SK-N-SH (cell line): ENCODE data around the gene OXCT1. TPM values are rescaled to one million over a fixed set of nuclear protein-coding genes. Genes with fewer than 3 reads are reported as not detected.
A peak's percentile ranks its signal among the peaks of the same experiment; 100 is the strongest.

Source experiments
- CTCF ChIA-PET: fragments of 300-600, 350-600 bp; formaldehyde crosslinking; extraction: SDS; loops from one replicate; lab custom pipeline; 2021; lab: Yijun Ruan, JAX
- POLR2A ChIA-PET: fragments of 350-600 bp; sonication (Branson Sonifier 250); formaldehyde crosslinking; extraction: SDS; loops from one replicate; lab custom pipeline; 2020; ENCODE audit warnings: antibody characterized with exemption, inconsistent platforms; lab: Yijun Ruan, JAX
- DNase-seq: peaks from one replicate; pipeline ENCODE4 v3.0.0; 2012
- H2AFZ ChIP-seq: fragments of 200-600 bp; sonication (generic); 2 replicates; pipeline ENCODE4 v1.8.1; 2016; ENCODE audit warnings: antibody characterized with exemption, mild to moderate bottlenecking, low read depth
- H3F3A ChIP-seq: fragments of 200-600 bp; sonication (generic); replicated peaks from 2 replicates; pipeline ENCODE3; 2016; ENCODE audit warnings: antibody characterized with exemption, mild to moderate bottlenecking; ENCODE audit not compliant: insufficient read depth
- H3K27ac ChIP-seq, 2 experiments: fragments of 200-500 bp in 1 of 2; fragments of 200-600 bp in 1 of 2; sonication (Bioruptor generic) in 1 of 2; sonication (generic), shearing (Covaris generic) in 1 of 2; 2 replicates each; pipeline versions ENCODE4 v1.5.1 to v1.6.1; 2014 to 2016; ENCODE audit warnings: low read depth in 2 of 2, inconsistent platforms in 1 of 2, low read length in 1 of 2, mild to moderate bottlenecking in 1 of 2, mixed read lengths in 1 of 2
- H3K27me3 ChIP-seq: fragments of 200-600 bp; sonication (generic), shearing (Covaris generic); 2 replicates; pipeline ENCODE4 v1.6.1; 2016; ENCODE audit warnings: mixed run types; ENCODE audit not compliant: insufficient read depth
- H3K36me3 ChIP-seq, 2 experiments: fragments of 200-500 bp in 1 of 2; fragments of 200-600 bp in 1 of 2; sonication (Bioruptor generic) in 1 of 2; sonication (generic) in 1 of 2; replicated peaks in 1 of 2; 2 replicates each; pipeline versions ENCODE3 to v1.5.1; 2014 to 2016; ENCODE audit warnings: low read length in 1 of 2, mild to moderate bottlenecking in 1 of 2; ENCODE audit not compliant: insufficient read depth in 2 of 2, control insufficient read depth in 1 of 2
- H3K4me1 ChIP-seq, 2 experiments: fragments of 200-500 bp in 1 of 2; fragments of 200-600 bp in 1 of 2; sonication (Bioruptor generic) in 1 of 2; sonication (generic), shearing (Covaris generic) in 1 of 2; 2 replicates each; pipeline versions ENCODE4 v1.5.1 to v1.6.1; 2014 to 2016; ENCODE audit warnings: low read depth in 1 of 2, low read length in 1 of 2, mixed run types in 1 of 2; ENCODE audit not compliant: insufficient read depth in 2 of 2, control insufficient read depth in 1 of 2
- H3K4me2 ChIP-seq: fragments of 200-600 bp; sonication (generic), shearing (Covaris generic); 2 replicates; pipeline ENCODE4 v1.6.1; 2017; ENCODE audit warnings: mixed run types
- H3K4me3 ChIP-seq, 2 experiments: fragments of 200-500 bp in 1 of 2; fragments of 200-600 bp in 1 of 2; sonication (Bioruptor generic) in 1 of 2; sonication (generic), shearing (Covaris generic) in 1 of 2; 2 replicates each; pipeline versions ENCODE4 v1.5.1 to v1.8.1; 2014 to 2016; ENCODE audit warnings: low read depth in 2 of 2, inconsistent platforms in 1 of 2, low read length in 1 of 2, mild to moderate bottlenecking in 1 of 2, mixed read lengths in 1 of 2, moderate library complexity in 1 of 2
- H3K79me2 ChIP-seq: fragments of 200-600 bp; sonication (generic); 2 replicates; pipeline ENCODE4 v1.8.1; 2017; ENCODE audit warnings: mild to moderate bottlenecking; ENCODE audit not compliant: insufficient read depth
- H3K9ac ChIP-seq: fragments of 200-600 bp; sonication (generic); 2 replicates; pipeline ENCODE4 v1.6.1; 2017; ENCODE audit warnings: mixed run types
- H3K9me2 ChIP-seq: fragments of 200-600 bp; sonication (generic); 2 replicates; pipeline ENCODE4 v1.6.1; 2017; ENCODE audit warnings: mixed run types
- H3K9me3 ChIP-seq: fragments of 200-600 bp; sonication (generic); 2 replicates; pipeline ENCODE4 v1.6.1; 2017; ENCODE audit warnings: mixed run types, mild to moderate bottlenecking, moderate library complexity
- H4K20me1 ChIP-seq: fragments of 200-600 bp; sonication (generic); 2 replicates; pipeline ENCODE4 v1.6.1; 2017; ENCODE audit warnings: mild to moderate bottlenecking, mixed run types; ENCODE audit not compliant: insufficient read depth
- CHD2 ChIP-seq: fragments of 150-350 bp; IDR thresholded peaks from 2 replicates; pipeline ENCODE4 v1.6.1; 2018; ENCODE audit warnings: low read length; ENCODE audit not compliant: partially characterized antibody
- CTCF ChIP-seq: fragments of 200-600 bp; sonication (generic); IDR thresholded peaks from 2 replicates; pipeline ENCODE4 v1.6.1; 2017; ENCODE audit warnings: antibody characterized with exemption, mild to moderate bottlenecking, moderate library complexity
- ELF1 ChIP-seq: IDR thresholded peaks from 2 replicates; pipeline ENCODE4 v1.4.0; 2012
- EP300 ChIP-seq, 2 experiments: IDR thresholded peaks; 2 replicates each; pipeline versions ENCODE4 v1.4.0 to v1.6.1; 2012; ENCODE audit warnings: borderline replicate concordance in 1 of 2, low read depth in 1 of 2, low read length in 1 of 2
- FOSL2 ChIP-seq: IDR thresholded peaks from 2 replicates; pipeline ENCODE4 v1.4.0; 2012; ENCODE audit warnings: low read depth, mild to moderate bottlenecking, moderate library complexity, borderline replicate concordance
- GABPA ChIP-seq: IDR thresholded peaks from 2 replicates; pipeline ENCODE4 v1.4.0; 2012; ENCODE audit warnings: low read depth, mild to moderate bottlenecking
- GATA2 ChIP-seq: sonication (generic); formaldehyde crosslinking; IDR thresholded peaks from 2 replicates; pipeline ENCODE4 v1.5.0; 2020; ENCODE audit warnings: mild to moderate bottlenecking, missing genetic modification reagents
- JUND ChIP-seq: IDR thresholded peaks from 2 replicates; pipeline ENCODE4 v1.4.0; 2012
- MAX ChIP-seq: IDR thresholded peaks from 2 replicates; pipeline ENCODE4 v1.4.0; 2012; ENCODE audit warnings: low read depth
- PBX3 ChIP-seq: IDR thresholded peaks from 2 replicates; pipeline ENCODE4; 2012
- POLR2AphosphoS5 ChIP-seq: IDR thresholded peaks from 2 replicates; pipeline ENCODE4 v1.6.1; 2012; ENCODE audit warnings: low read depth, low read length
- RCOR1 ChIP-seq: fragments of 150-350 bp; IDR thresholded peaks from 2 replicates; pipeline ENCODE4 v1.6.1; 2017; ENCODE audit warnings: antibody characterized with exemption, low read length
- REST ChIP-seq: IDR thresholded peaks from 2 replicates; pipeline ENCODE4 v1.6.1; 2012; ENCODE audit warnings: mild to moderate bottlenecking, low read depth, low read length, moderate library complexity
- RFX5 ChIP-seq: IDR thresholded peaks from 2 replicates; pipeline ENCODE4 v1.6.1; 2012; ENCODE audit warnings: mild to moderate bottlenecking, improper control_type of control experiment, low read length
- RXRA ChIP-seq: IDR thresholded peaks from 2 replicates; pipeline ENCODE4 v1.4.0; 2012; ENCODE audit warnings: low read depth, mild to moderate bottlenecking, borderline replicate concordance
- TCF12 ChIP-seq: IDR thresholded peaks from 2 replicates; pipeline ENCODE4 v1.4.0; 2012
- TEAD4 ChIP-seq: IDR thresholded peaks from 2 replicates; pipeline ENCODE4 v1.4.0; 2012; ENCODE audit warnings: mild to moderate bottlenecking, borderline replicate concordance; ENCODE audit not compliant: insufficient read depth
- YY1 ChIP-seq: IDR thresholded peaks from 2 replicates; pipeline ENCODE4 v1.4.0; 2012; ENCODE audit warnings: low read depth, mild to moderate bottlenecking
- WGBS: methylation state at CpG from one replicate; pipeline ENCODE4 v1.1.6; 2017; ENCODE audit warnings: low lambda C conversion rate; 5-methylcytosine and 5-hydroxymethylcytosine counted together
- polyA plus RNA-seq, 3 experiments: library from polyadenylated mRNA; depleted of rRNA; stranded (reverse); fragments of >200 nt; gene quantifications; 2 replicates each; pipeline ENCODE4 v1.2.3, GENCODE V29; 2012

Gene OXCT1
- polyA plus RNA-seq, 1 of the 3 experiments (the other 2 are of a cell fraction), result 11.7 TPM

- Histone ChIP-seq H3K4me2 (peak overlapping the region; percentile 68), H3K4me1 (peaks cover 33 to 49% of the 10 kb centered on the region in 2 experiments), H3F3A (peaks cover 23% of the 10 kb centered on the region), H4K20me1 (no peaks in the 10 kb centered on the region), H3K36me3 (peaks cover 3 to 10% of the 10 kb centered on the region in 2 experiments), H3K9me2 (no peaks in the 10 kb centered on the region), H3K4me3 (no peak overlapping the region), H3K9ac (peak overlapping the region; percentile 62; the same call in 1 of the 2 replicates), H3K27me3 (no peaks in the 10 kb centered on the region), H3K27ac (peak overlapping the region; percentile 92 to 93), H3K79me2 (no peaks in the 10 kb centered on the region), H3K9me3 (no peaks in the 10 kb centered on the region), H2AFZ (peak overlapping the region; percentile 81; the same call in 1 of the 2 replicates)
- 81% methylated on average over 6 of the region's 6 CpGs for WGBS
- TF ChIP-seq YY1 (no peak), GATA2 (CRISPR knock-in tag) (no peak), REST (no peak), RFX5 (no peak), POLR2AphosphoS5 (no peak), FOSL2 (no peak), CTCF (no peak)
- POLR2A ChIA-PET, result interaction anchor here (0.6 kb wide), 1 partner anchor 346 kb away, joined by 3 read pairs; no protein-coding TSS in a partner anchor
- DNase-seq, result no peak
- CTCF ChIA-PET, result interaction anchor here (0.6 to 1.3 kb wide), 3 partner anchors 13 to 50 kb away, joined by 4 read pairs; no protein-coding TSS in a partner anchor
Measured at GRCh38 chr5:41795125-41795524, 75.1 kb downstream of the OXCT1 start.

- Histone ChIP-seq H3K9me2 (no peaks in the 10 kb centered on the region), H4K20me1 (no peaks in the 10 kb centered on the region), H3K27me3 (no peaks in the 10 kb centered on the region), H2AFZ (peak overlapping the region; percentile 81; the same call in 1 of the 2 replicates), H3K9ac (peak overlapping the region; percentile 62; the same call in 1 of the 2 replicates), H3K9me3 (no peaks in the 10 kb centered on the region), H3K4me1 (peaks cover 39 to 56% of the 10 kb centered on the region in 2 experiments), H3F3A (peaks cover 27% of the 10 kb centered on the region), H3K27ac (peak overlapping the region; percentile 92 to 93), H3K36me3 (peaks cover 0 to 5% of the 10 kb centered on the region in 2 experiments), H3K4me2 (peak overlapping the region; percentile 68), H3K4me3 (0 out of 4 replicates have a peak overlapping the region, but pooled peaks of 1 of the 2 experiments have one; percentile 27), H3K79me2 (no peaks in the 10 kb centered on the region)
- DNase-seq, result no peak
- CTCF ChIA-PET, result interaction anchor here (1.1 to 2.1 kb wide), 3 partner anchors 14 to 51 kb away, joined by 4 to 8 read pairs (median 4); no protein-coding TSS in a partner anchor
- POLR2A ChIA-PET, result interaction anchor here (0.6 kb wide), 1 partner anchor 345 kb away, joined by 3 read pairs; no protein-coding TSS in a partner anchor
- WGBS, result 4% methylated on average over 4 of the region's 4 CpGs
- peak; percentile 99 for TF ChIP-seq FOSL2
- no peak for TF ChIP-seq ELF1
- peak; percentile 68; the same call in 1 of the 2 replicates for TF ChIP-seq RXRA
- no peak for TF ChIP-seq CTCF
- peak; percentile 95 for TF ChIP-seq JUND
- no peak for TF ChIP-seq CHD2
- TF ChIP-seq RCOR1, result 0 out of 2 replicates have a peak, but pooled peaks have one; percentile 8
- TF ChIP-seq EP300 (IDR thresholded peaks at IDR 0.05; ENCODE audit: borderline replicate concordance in 1 of 2, low read depth in 1 of 2, low read length in 1 of 2), result peak; percentile 16 to 89; a peak in 2 of 4 replicates
- no peak for TF ChIP-seq GABPA
- peak; percentile 72; the same call in 1 of the 2 replicates for TF ChIP-seq TEAD4
- TF ChIP-seq PBX3, result peak; percentile 77
- TF ChIP-seq MAX, result peak; percentile 63; the same call in 1 of the 2 replicates
- TF ChIP-seq GATA2 (CRISPR knock-in tag), result no peak
- peak; percentile 93 for TF ChIP-seq TCF12
Measured at GRCh38 chr5:41794471-41794870, 75.8 kb downstream of the OXCT1 start.
